GM23338 (cell line): ENCODE data around the gene LIX1.

Source experiments
- POLR2AphosphoS5 ChIP-seq: IDR thresholded peaks from 2 replicates; pipeline ENCODE4 v1.6.1; 2016; ENCODE audit warnings: antibody characterized with exemption, low read depth
- TF ChIP-seq, protein P1 (sequence below), 2 experiments: fragments of 200-600 bp in 1 of 2; sonication (generic) in 1 of 2; conservative IDR thresholded peaks; 2 replicates each; pipeline versions ENCODE4 v1.5.1 to v1.6.1; 2016 to 2017; ENCODE audit warnings: antibody characterized with exemption in 2 of 2, low read depth in 2 of 2, mild to moderate bottlenecking in 2 of 2, moderate library complexity in 1 of 2

DNA sequence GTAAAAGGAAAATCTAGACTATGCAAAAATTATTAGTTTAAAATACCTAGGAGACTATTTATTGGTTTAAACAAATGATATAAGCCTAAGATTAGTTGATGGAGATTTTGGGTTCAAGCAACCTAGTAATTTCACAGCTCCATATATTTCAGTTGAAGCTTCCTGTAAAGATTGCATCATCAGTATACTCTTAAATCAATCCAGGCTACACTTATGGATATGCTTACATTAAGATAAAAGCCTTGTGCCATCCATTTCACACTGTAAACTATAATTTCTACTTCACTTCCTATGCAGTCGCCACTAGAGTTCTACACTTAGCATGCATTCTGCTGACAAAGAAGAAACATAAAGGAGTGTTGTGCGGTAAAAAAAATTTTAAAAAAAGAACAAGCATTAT lies 7.3 kb upstream of the LIX1 start:
- TF ChIP-seq, protein P1, sequence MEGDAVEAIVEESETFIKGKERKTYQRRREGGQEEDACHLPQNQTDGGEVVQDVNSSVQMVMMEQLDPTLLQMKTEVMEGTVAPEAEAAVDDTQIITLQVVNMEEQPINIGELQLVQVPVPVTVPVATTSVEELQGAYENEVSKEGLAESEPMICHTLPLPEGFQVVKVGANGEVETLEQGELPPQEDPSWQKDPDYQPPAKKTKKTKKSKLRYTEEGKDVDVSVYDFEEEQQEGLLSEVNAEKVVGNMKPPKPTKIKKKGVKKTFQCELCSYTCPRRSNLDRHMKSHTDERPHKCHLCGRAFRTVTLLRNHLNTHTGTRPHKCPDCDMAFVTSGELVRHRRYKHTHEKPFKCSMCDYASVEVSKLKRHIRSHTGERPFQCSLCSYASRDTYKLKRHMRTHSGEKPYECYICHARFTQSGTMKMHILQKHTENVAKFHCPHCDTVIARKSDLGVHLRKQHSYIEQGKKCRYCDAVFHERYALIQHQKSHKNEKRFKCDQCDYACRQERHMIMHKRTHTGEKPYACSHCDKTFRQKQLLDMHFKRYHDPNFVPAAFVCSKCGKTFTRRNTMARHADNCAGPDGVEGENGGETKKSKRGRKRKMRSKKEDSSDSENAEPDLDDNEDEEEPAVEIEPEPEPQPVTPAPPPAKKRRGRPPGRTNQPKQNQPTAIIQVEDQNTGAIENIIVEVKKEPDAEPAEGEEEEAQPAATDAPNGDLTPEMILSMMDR (conservative IDR thresholded peaks at IDR 0.05; ENCODE audit: low read depth in 2 of 2) = no peak
- no peak for TF ChIP-seq POLR2AphosphoS5
